HepG2 (cell line): ENCODE measurements around the gene NDRG2. TPM values are rescaled to one million over a fixed set of nuclear protein-coding genes. Genes with fewer than 3 reads are reported as not detected.

ENCODE experiments used
- FOXK1 ChIP-seq: sonication (generic); formaldehyde crosslinking; IDR thresholded peaks from 2 replicates; pipeline ENCODE4 v1.4.0; 2020; ENCODE audit warnings: low read depth, missing genetic modification reagents, borderline replicate concordance
- FOXO4 ChIP-seq: sonication (generic); formaldehyde crosslinking; conservative IDR thresholded peaks from 2 replicates; pipeline ENCODE4 v1.8.1; 2023; ENCODE audit warnings: missing genetic modification reagents
- GATAD1 ChIP-seq: IDR thresholded peaks from 2 replicates; pipeline ENCODE4 v1.6.1; 2016; ENCODE audit warnings: missing genetic modification reagents, missing compliant biosample characterization
- GPN1 ChIP-seq: sonication (generic); formaldehyde crosslinking; IDR thresholded peaks from 2 replicates; pipeline ENCODE4 v1.5.1; 2020; ENCODE audit warnings: missing genetic modification reagents, borderline replicate concordance
- HMG20A ChIP-seq: IDR thresholded peaks from 2 replicates; pipeline ENCODE4 v1.6.1; 2016; ENCODE audit warnings: borderline replicate concordance
- HOXD1 ChIP-seq: sonication (generic); formaldehyde crosslinking; IDR thresholded peaks from 2 replicates; pipeline ENCODE4 v1.5.0; 2020; ENCODE audit warnings: missing genetic modification reagents
- KAT7 ChIP-seq: IDR thresholded peaks from 2 replicates; pipeline ENCODE4 v1.6.1; 2018; ENCODE audit warnings: borderline replicate concordance, missing compliant biosample characterization
- NKX3-1 ChIP-seq: sonication (generic); formaldehyde crosslinking; IDR thresholded peaks from 2 replicates; pipeline ENCODE4 v1.5.0; 2020; ENCODE audit warnings: missing genetic modification reagents
- NPAS2 ChIP-seq: sonication (generic); formaldehyde crosslinking; IDR thresholded peaks from 2 replicates; pipeline ENCODE4 v1.8.0; 2022; ENCODE audit warnings: mild to moderate bottlenecking, missing genetic modification reagents, borderline replicate concordance
- NRL ChIP-seq: sonication (generic); formaldehyde crosslinking; IDR thresholded peaks from 2 replicates; pipeline ENCODE4 v1.5.0; 2020; ENCODE audit warnings: missing genetic modification reagents, mild to moderate bottlenecking, moderate library complexity, borderline replicate concordance
- POLR2G ChIP-seq: fragments of 200-400 bp; formaldehyde crosslinking; IDR thresholded peaks from 2 replicates; pipeline ENCODE4 v1.6.1; 2018; ENCODE audit warnings: mild to moderate bottlenecking, low read depth, low read length, moderate library complexity
- RBFOX2 ChIP-seq: fragments of 200-400 bp; formaldehyde crosslinking; IDR thresholded peaks from 2 replicates; pipeline ENCODE4 v1.6.1; 2017; ENCODE audit warnings: low read depth, mild to moderate bottlenecking, low read length
- RXRA ChIP-seq: sonication (generic); formaldehyde crosslinking; IDR thresholded peaks from 2 replicates; pipeline ENCODE4 v1.5.1; 2020; ENCODE audit warnings: missing genetic modification reagents
- SMARCC2 ChIP-seq: fragments of 450-650 bp; IDR thresholded peaks from 2 replicates; pipeline ENCODE4 v1.6.1; 2017; ENCODE audit warnings: antibody characterized with exemption, mild to moderate bottlenecking
- YEATS4 ChIP-seq: sonication (generic); formaldehyde crosslinking; IDR thresholded peaks from 2 replicates; pipeline ENCODE4 v1.4.0; 2020; ENCODE audit warnings: missing genetic modification reagents, borderline replicate concordance
- ZFAT ChIP-seq: sonication (generic); formaldehyde crosslinking; conservative IDR thresholded peaks from 2 replicates; pipeline ENCODE4 v1.8.1; 2023; ENCODE audit warnings: missing genetic modification reagents, inconsistent platforms
- ZHX1 ChIP-seq: sonication (generic); formaldehyde crosslinking; IDR thresholded peaks from 2 replicates; pipeline ENCODE4 v1.8.1; 2022; ENCODE audit warnings: low read depth, mild to moderate bottlenecking, missing genetic modification reagents
- ZNF558 ChIP-seq: sonication (generic); formaldehyde crosslinking; IDR thresholded peaks from 2 replicates; pipeline ENCODE4 v1.9.0; 2022; ENCODE audit warnings: mild to moderate bottlenecking, missing genetic modification reagents, borderline replicate concordance
- ZNF597 ChIP-seq: sonication (generic); formaldehyde crosslinking; IDR thresholded peaks from 2 replicates; pipeline ENCODE4 v1.5.0; 2020; ENCODE audit warnings: missing genetic modification reagents
- ZNF605 ChIP-seq: sonication (generic); formaldehyde crosslinking; IDR thresholded peaks from 2 replicates; pipeline ENCODE4 v1.8.0; 2022; ENCODE audit warnings: mild to moderate bottlenecking, missing genetic modification reagents
- ZNF629 ChIP-seq: sonication (generic); formaldehyde crosslinking; conservative IDR thresholded peaks from 2 replicates; pipeline ENCODE4 v1.5.0; 2020; ENCODE audit warnings: missing genetic modification reagents
- ZNF639 ChIP-seq: conservative IDR thresholded peaks from 2 replicates; pipeline ENCODE4 v1.6.1; 2018; ENCODE audit warnings: missing genetic modification reagents
- ZNF7 ChIP-seq: IDR thresholded peaks from 2 replicates; pipeline ENCODE4 v1.6.1; 2016; ENCODE audit warnings: missing biosample characterization, missing genetic modification reagents
- ZNF878 ChIP-seq: sonication (generic); formaldehyde crosslinking; IDR thresholded peaks from 2 replicates; pipeline ENCODE4 v1.8.1; 2023; ENCODE audit warnings: mild to moderate bottlenecking, missing genetic modification reagents, moderate library complexity
- polyA plus RNA-seq, 8 experiments: library from polyadenylated mRNA; depleted of rRNA in 3 of 8; stranded (reverse) in 7 of 8; unstranded in 1 of 8; fragments of >200 nt; fragmentation: Illumina TruSeq in 4 of 8; extraction: Trizol in 4 of 8; gene quantifications; 2 replicates each; pipeline versions ENCODE4 v1.2.1 to v1.2.3, GENCODE V29; 2011 to 2016; ENCODE audit warnings: low read depth in 4 of 8, missing spikeins in 1 of 8, mixed read lengths in 1 of 8; ENCODE audit not compliant: insufficient read depth in 1 of 8
- total RNA-seq, 5 experiments: library from RNA; depleted of rRNA; stranded (reverse); fragments of >200 nt; fragmentation: Illumina TruSeq; extraction: Trizol; gene quantifications; 2 replicates each; pipeline ENCODE4 v1.2.3, GENCODE V29; 2016; ENCODE audit warnings: low read depth in 1 of 5

NDRG2 gene
- total and polyA plus RNA-seq, 2 of the 13 experiments (the other 11 are each of a cell fraction or from before 2014, with no cell fraction given), result 27.2 to 189 TPM

GRCh38 chr14:20970983-20971704 is 53.7 kb downstream of the NDRG2 start (continued):
- no peak for TF ChIP-seq ZNF597
- TF ChIP-seq GATAD1, result 0 out of 2 replicates have a peak, but pooled peaks have one; percentile 37
- no peak; the same call in 1 of the 2 replicates for TF ChIP-seq ZNF558 (CRISPR knock-in tag)
- no peak for TF ChIP-seq NPAS2 (CRISPR knock-in tag)
- no peak for TF ChIP-seq ZNF878
- 0 out of 2 replicates have a peak, but pooled peaks have one; percentile 12 for TF ChIP-seq ZNF7 (CRISPR knock-in tag)
- no peak; the same call in 1 of the 2 replicates for TF ChIP-seq RXRA
- no peak for TF ChIP-seq FOXK1 (CRISPR knock-in tag)
- TF ChIP-seq GPN1 (CRISPR knock-in tag), result 0 out of 2 replicates have a peak, but pooled peaks have one; percentile 27
- TF ChIP-seq FOXO4, result no peak
- 0 out of 2 replicates have a peak, but pooled peaks have one; percentile 76 for TF ChIP-seq YEATS4 (CRISPR knock-in tag)
- no peak for TF ChIP-seq ZFAT (CRISPR knock-in tag)
- TF ChIP-seq KAT7 (CRISPR knock-in tag), result no peak; the same call in 1 of the 2 replicates
- no peak; the same call in 1 of the 2 replicates for TF ChIP-seq ZNF629 (CRISPR knock-in tag)
- TF ChIP-seq POLR2G, result no peak
- peak; percentile 78; the same call in 1 of the 2 replicates for TF ChIP-seq NRL (CRISPR knock-in tag)
- peak; percentile 94 for TF ChIP-seq ZNF605 (CRISPR knock-in tag)
- no peak for TF ChIP-seq SMARCC2
- no peak for TF ChIP-seq HOXD1
- peak; percentile 46; the same call in 1 of the 2 replicates for TF ChIP-seq RBFOX2
- TF ChIP-seq ZNF639 (CRISPR knock-in tag), result no peak
- 0 out of 2 replicates have a peak, but pooled peaks have one; percentile 55 for TF ChIP-seq NKX3-1 (CRISPR knock-in tag)
- TF ChIP-seq ZHX1, result 0 out of 2 replicates have a peak, but pooled peaks have one; percentile 11
- TF ChIP-seq HMG20A (CRISPR knock-in tag), result 0 out of 2 replicates have a peak, but pooled peaks have one; percentile 6
